GM19397 (cell line): ENCODE results near the gene PHF8.

Experiments used
- ATAC-seq: cut with Tn5 transposase; IDR thresholded peaks from one replicate; pipeline ENCODE4 v1.9.1; 2021; ENCODE audit warnings: mild to moderate bottlenecking, moderate library complexity; ENCODE audit not compliant: unreplicated experiment

The PHF8 gene

DNA sequence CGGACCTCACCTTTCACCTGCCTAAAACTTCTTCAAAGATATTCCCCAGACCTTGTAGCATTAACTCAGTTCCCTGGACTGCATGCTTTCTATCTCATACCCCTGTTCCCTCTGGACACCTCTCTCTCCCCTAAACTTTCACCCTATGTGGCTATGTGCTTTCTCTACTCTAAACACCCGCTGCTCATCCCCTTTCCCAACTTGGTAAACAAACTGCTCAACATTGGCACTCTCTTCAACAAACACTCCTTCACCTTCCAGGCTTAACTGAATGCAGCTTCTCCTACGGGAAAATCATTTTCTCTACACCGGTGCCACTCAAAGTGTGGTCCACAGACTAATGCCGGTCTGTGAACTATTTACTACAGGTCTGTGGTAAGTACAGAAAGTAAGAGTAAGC is 19.9 kb downstream of the PHF8 start:
- ATAC-seq: no peak

- ATAC-seq: no peak
Observed at GRCh38 chrX:54012830-54013500, 31.3 kb downstream of the PHF8 start.

DNA sequence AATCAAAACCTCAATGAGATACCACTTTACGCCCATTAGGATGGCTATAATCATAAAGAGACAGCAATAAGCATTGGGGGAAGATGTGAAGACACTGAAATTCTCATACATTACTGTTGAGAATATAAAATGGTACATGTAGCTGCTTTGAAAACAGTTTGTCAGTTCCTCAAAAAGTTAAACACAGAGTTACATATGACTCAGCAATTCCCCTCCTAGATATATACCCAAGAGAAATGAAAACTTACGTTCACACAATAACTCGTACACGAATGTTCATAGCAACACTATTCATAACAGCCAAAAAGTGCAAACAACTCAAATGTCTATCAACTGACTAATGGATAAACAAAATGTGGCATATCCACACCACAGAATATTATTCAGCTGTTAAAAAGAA is 36.6 kb downstream of the PHF8 start:
- no peak for ATAC-seq

- no peak for ATAC-seq
Observed at GRCh38 chrX:53997724-53998123, 46.5 kb downstream of the PHF8 start.

- ATAC-seq: no peak
Observed at GRCh38 chrX:53992589-53992988, 51.7 kb downstream of the PHF8 start.

- no peak for ATAC-seq
Observed at GRCh38 chrX:53990171-53990570, 54.1 kb downstream of the PHF8 start.

DNA sequence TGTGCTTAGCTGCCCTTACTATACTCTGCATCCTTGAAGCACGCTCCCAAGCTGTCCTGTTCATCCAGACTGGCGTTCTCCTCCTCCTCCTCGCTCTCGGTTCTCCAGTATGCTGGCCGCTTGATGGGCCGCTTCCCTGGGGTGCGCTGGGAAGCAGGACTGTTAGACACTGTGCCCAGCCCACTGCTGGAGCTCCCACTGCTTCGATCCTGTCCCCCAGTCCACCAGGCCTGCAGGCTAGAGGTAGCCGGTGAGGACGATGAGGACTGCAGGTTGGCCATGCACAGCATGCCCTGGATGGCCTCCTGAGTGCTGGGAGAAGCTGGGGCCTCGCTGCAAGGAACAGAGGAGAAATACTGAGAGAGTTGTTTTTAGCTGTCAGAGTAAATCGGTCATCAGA is 59.4 kb downstream of the PHF8 start:
- no peak for ATAC-seq

DNA sequence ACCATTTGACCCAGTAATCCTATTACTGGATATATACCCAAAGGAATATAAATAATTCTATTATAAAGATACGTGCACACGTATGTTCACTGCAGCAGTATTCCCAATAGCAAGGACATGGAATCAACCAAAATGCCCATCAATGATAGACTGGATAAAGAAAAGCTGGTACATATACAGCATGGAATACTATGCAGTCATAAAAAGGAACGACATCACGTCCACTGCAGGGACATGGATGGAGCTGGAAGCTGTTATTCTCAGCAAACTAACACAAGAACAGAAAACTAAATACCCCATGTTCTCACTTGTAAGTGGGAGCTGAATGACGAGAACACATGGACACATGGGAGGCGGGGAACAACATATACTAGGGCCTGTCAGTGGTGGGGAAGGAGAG is 69.7 kb downstream of the PHF8 start:
- no peak for ATAC-seq

DNA sequence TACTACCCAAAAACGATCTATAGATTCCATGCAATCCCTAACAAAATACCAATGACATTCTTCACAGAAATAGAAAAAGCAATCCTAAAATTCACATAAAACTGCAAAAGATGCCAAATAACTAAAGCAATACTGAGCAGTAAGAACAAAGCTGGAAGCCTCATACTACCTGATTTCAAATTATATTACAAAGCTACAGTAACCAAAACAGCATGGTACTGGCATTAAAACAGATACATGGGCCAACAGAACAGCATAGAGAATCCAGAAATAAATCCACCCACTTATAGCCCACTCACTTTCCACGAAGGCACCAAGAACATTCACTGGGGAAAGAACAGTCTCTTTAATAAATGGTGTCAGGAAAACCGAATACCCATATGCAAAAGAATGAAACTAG is 74.7 kb downstream of the PHF8 start:
- ATAC-seq: no peak

DNA sequence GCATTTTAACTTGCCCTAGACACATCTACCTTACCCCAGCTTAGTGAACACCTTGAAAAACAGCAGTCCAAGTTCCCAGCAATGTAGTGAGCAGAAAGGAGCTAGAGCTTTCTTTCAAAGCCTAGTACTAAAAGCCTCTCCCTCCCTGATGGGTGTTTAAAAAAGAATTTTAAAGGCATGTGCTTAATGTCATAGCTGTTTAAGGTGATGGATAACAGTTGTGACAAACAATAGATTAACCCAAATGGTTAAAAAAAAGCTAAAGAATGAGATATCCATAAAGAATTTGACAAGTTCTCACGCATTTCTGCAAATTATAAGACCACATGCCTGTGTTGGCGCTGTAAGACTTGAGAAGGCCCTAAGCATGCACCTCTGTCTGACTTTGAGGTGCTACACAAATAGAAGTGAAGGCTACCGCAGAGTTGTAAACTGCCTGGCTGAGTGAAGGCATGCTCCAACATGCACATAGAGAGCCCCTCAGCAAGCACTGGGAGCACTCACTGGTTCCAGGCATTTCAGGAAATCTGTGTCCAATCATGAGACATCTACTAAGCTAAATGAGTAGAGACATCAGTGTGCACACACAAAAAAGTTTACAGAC is 94.0 kb downstream of the PHF8 start:
- no peak for ATAC-seq

GRCh38 chrX:53940180-53940579 is 104.1 kb downstream of the PHF8 start:
- no peak for ATAC-seq

DNA sequence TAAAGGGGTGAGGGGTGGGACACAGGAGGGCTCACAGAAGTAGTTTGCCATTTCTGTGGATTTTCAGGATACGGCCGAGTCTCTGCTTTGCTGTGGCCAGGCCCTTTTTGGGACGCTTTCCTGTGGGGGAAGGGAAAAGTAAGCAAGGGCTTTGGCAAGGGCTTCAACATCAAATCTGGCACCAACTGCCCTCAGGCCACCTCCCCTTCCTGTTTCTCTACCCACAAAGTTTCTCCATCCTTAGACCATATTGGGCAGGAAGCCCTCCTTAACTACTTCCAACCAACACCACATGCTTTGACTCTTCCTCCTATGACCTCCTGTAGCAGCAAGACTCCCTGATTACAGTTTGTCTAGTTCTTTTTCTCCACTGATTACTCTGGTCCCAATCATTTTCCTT is 105.1 kb downstream of the PHF8 start:
- no peak for ATAC-seq

DNA sequence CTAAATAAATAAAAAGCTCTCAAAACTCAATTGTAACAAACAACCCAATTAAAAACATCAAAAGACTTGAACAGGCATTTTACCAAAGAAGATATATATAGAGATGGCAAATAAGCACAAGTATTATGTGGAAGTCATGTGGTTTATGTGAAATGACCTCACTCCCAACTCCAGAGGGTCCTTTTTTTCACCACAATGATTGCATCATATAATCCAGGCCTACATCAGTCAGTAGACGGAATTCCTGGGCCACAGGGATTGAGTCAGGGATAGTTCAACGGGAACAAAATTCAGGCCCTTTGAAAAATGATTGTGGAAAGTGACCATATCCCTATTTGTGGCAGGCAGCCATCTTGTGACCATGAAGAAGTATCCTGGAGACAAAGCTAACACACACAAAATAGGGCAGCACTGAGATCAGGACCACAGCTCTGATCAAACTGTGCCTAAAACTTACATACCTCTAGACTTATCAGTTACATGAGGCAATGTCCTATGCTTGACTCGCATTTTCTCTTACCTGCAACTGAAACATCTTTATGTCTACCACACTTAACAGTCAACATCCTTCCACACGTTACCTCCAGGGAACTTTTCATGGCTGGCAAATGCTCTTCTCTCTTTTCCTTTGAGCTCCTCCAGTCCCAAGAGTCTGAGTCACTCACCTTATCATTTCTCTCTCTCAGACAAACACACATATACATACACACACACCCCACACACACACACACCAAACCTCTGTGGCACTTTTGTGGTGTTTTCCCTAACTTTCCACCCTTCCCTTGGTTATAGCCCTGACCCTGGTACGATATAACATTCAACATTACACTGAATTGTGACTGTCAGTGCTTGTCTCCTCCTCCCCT is 113.5 kb downstream of the PHF8 start:
- ATAC-seq: no peak

DNA sequence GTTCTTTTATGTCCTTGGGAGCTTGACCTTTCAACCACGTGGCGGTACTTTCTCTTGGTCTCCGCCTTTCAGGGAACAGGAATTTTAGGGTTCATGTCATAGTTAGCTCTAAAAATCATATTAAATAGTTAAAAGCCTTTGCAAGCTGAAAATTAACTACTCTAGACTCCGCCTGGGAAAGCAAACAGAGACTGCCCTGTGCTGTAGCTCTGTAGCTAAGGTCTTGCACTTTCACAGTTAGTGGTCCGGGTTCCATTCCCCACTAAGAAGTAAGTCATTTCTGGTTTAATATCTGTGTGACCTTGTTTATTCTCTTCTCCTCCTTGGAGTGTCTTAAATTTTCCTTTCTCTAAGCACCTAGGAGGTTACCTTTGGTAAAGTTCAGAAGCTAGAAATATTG is 118.2 kb downstream of the PHF8 start:
- ATAC-seq: no peak

DNA sequence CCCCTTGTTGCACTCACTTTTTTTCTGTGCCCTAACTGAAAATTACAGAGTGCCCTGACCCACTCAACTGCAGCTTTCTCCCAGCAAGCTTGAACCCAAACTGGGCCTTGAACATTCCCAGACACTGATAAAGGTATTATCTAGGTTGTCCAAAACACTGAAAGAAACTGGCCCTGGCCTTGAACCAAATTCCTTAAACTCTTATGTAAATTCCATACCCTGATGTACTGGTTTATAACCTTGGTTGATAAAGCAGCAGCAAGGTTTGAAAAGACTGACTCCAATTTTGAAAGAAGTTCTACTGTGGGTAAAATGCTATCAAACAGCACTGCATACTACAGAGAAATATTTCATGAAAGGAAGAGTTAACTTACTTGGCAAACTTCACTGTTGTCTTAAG is 125.6 kb downstream of the PHF8 start:
- ATAC-seq: no peak

DNA sequence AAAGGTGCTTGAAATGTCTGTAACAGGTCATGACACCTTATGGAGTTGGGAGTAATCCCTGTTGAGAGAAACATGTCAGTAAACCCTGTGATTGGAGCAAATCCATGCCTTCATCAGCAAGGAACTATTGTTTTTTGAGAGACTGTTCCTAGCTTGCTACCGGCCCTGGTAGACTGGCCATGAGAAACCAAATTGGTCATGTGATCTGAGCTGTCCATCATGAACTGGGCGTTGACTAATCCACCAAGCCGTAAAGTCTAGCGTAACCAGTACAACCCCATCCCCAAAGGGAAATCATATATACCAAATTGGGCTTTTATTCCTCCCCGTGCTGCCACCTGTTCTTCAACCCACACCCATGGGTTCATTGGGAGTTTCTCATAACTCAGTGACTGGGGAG is 143.7 kb downstream of the PHF8 start:
- ATAC-seq: no peak

GRCh38 chrX:53895270-53895669 is 149.0 kb downstream of the PHF8 start:
- no peak for ATAC-seq
